ENCODE results near the gene PRKAG2. TPM values are rescaled to one million over a fixed set of nuclear protein-coding genes. Genes with fewer than 3 reads are reported as not detected.

PRKAG2 gene
- total RNA-seq, 1 experiment from 2014 or later: 23.9 TPM

- no peaks in the 10 kb centered on the region for H3K9me2 ChIP-seq (replicated peaks; ENCODE audit: low read length)
- H3K9me3 ChIP-seq (ENCODE audit: low read length): no peaks in the 10 kb centered on the region
- no peaks in the 10 kb centered on the region for H3K36me3 ChIP-seq (ENCODE audit: low read depth, low read length)
- intact Hi-C loops (cut with micrococcal nuclease): no loop called here
- ChIA-PET POLR2A (ENCODE audit: unreplicated experiment) (no interaction called here), CTCF (no interaction called here)
- H3K27ac ChIP-seq (ENCODE audit: low read length): no peak overlapping the region
- no peak overlapping the region for H3K4me2 ChIP-seq (ENCODE audit: low read length)
- H3K27me3 ChIP-seq (ENCODE audit: low read length): no peaks in the 10 kb centered on the region
- no peak overlapping the region for H2AFZ ChIP-seq (ENCODE audit: low read length)
- no peak for DNase-seq
- H3K4me3 ChIP-seq (ENCODE audit: low read length): no peak overlapping the region
- H3K9ac ChIP-seq (ENCODE audit: low read length): no peak overlapping the region
- no peak for ATAC-seq
- H4K20me1 ChIP-seq (ENCODE audit: low read length): no peaks in the 10 kb centered on the region
- H3K4me1 ChIP-seq (ENCODE audit: insufficient read depth, low read length): peaks cover 25% of the 10 kb centered on the region
- no peak for TF ChIP-seq EZH2phosphoT487 (IDR thresholded peaks at IDR 0.05; ENCODE audit: borderline replicate concordance, low read length)
- TF ChIP-seq EZH2 (IDR thresholded peaks at IDR 0.05; ENCODE audit: low read length, unreplicated experiment): no peak
- TF ChIP-seq CTCF (conservative IDR thresholded peaks at IDR 0.05; ENCODE audit: low read depth, low read length): no peak
- BruUV-seq (replicated peaks): no TSS peak
- H3F3A ChIP-seq (ENCODE audit: low read length, unreplicated experiment): no peaks in the 10 kb centered on the region
- no peaks in the 10 kb centered on the region for H3K79me2 ChIP-seq (ENCODE audit: low read length)
Observed at GRCh38 chr7:151809864-151810170, 67.1 kb downstream of the PRKAG2 start.

GRCh38 chr7:151809146-151809863 is 67.6 kb downstream of the PRKAG2 start:
- TF ChIP-seq CTCF (conservative IDR thresholded peaks at IDR 0.05; ENCODE audit: low read depth, low read length) (no peak), EZH2 (IDR thresholded peaks at IDR 0.05; ENCODE audit: low read length, unreplicated experiment) (no peak), EZH2phosphoT487 (IDR thresholded peaks at IDR 0.05; ENCODE audit: borderline replicate concordance, low read length) (no peak)
- Histone ChIP-seq H3F3A (ENCODE audit: low read length, unreplicated experiment) (no peaks in the 10 kb centered on the region), H3K4me3 (ENCODE audit: low read length) (no peak overlapping the region), H3K27ac (ENCODE audit: low read length) (no peak overlapping the region), H3K4me2 (ENCODE audit: low read length) (peak overlapping the region; percentile 23; the same call in 1 of the 2 replicates), H3K36me3 (ENCODE audit: low read depth, low read length) (no peaks in the 10 kb centered on the region), H3K79me2 (ENCODE audit: low read length) (no peaks in the 10 kb centered on the region), H2AFZ (ENCODE audit: low read length) (no peak overlapping the region), H3K9me2 (replicated peaks; ENCODE audit: low read length) (no peaks in the 10 kb centered on the region), H3K9me3 (ENCODE audit: low read length) (no peaks in the 10 kb centered on the region), H4K20me1 (ENCODE audit: low read length) (no peaks in the 10 kb centered on the region), H3K4me1 (ENCODE audit: insufficient read depth, low read length) (peaks cover 25% of the 10 kb centered on the region), H3K27me3 (ENCODE audit: low read length) (no peaks in the 10 kb centered on the region), H3K9ac (ENCODE audit: low read length) (no peak overlapping the region)
- ChIA-PET CTCF (interaction anchor here (1.2 kb wide), 1 partner anchor 10 kb away, joined by 3 read pairs; no protein-coding TSS in a partner anchor), POLR2A (ENCODE audit: unreplicated experiment) (interaction anchor here (0.8 kb wide), 1 partner anchor 13 kb away, joined by 3 read pairs; no protein-coding TSS in a partner anchor)
- intact Hi-C loops (cut with micrococcal nuclease): no loop called here
- BruUV-seq (replicated peaks): no TSS peak
- no peak for DNase-seq
- no peak for ATAC-seq

All from PC-3 (cell line).